Neural progenitor cell (in vitro differentiated cells): ENCODE data around the gene RFXAP. TPM values are rescaled to one million over a fixed set of nuclear protein-coding genes. Genes with fewer than 3 reads are reported as not detected.

ENCODE experiments used
- DNase-seq: peaks from one replicate; pipeline ENCODE4 v3.0.0-alpha.2; 2016; ENCODE audit warnings: low spot score
- H2AFZ ChIP-seq: fragments of 200-600 bp; sonication (generic); replicated peaks from 2 replicates; pipeline ENCODE4 v1.6.1; 2016; ENCODE audit warnings: antibody characterized with exemption
- H3F3A ChIP-seq: fragments of 200-600 bp; sonication (generic); 2 replicates; pipeline ENCODE4 v1.6.1; 2016; ENCODE audit warnings: antibody characterized with exemption, low read depth
- H3K27ac ChIP-seq: fragments of 200-600 bp; sonication (generic); 2 replicates; pipeline ENCODE4 v1.5.1; 2016; ENCODE audit warnings: mild to moderate bottlenecking
- H3K27me3 ChIP-seq: fragments of 200-600 bp; sonication (generic); 2 replicates; pipeline ENCODE4 v1.6.1; 2016; ENCODE audit warnings: mild to moderate bottlenecking, moderate library complexity
- H3K36me3 ChIP-seq: fragments of 200-600 bp; sonication (generic); 2 replicates; pipeline ENCODE4 v1.5.1; 2016
- H3K4me1 ChIP-seq: fragments of 200-600 bp; sonication (generic); 2 replicates; pipeline ENCODE4 v1.6.1; 2016; ENCODE audit warnings: mixed run types
- H3K4me2 ChIP-seq: fragments of 200-600 bp; sonication (generic); 2 replicates; pipeline ENCODE4 v1.6.1; 2016
- H3K4me3 ChIP-seq: fragments of 200-600 bp; sonication (generic); 2 replicates; pipeline ENCODE4 v1.5.1; 2016
- H3K79me2 ChIP-seq: fragments of 200-600 bp; sonication (generic); 2 replicates; pipeline ENCODE4 v1.6.1; 2016; ENCODE audit warnings: low read depth
- H3K9ac ChIP-seq: fragments of 200-600 bp; sonication (generic); 2 replicates; pipeline ENCODE4 v1.6.1; 2016
- H3K9me3 ChIP-seq: fragments of 200-600 bp; sonication (generic); 2 replicates; pipeline ENCODE4 v1.5.1; 2016; ENCODE audit warnings: low read depth
- H4K20me1 ChIP-seq: fragments of 200-600 bp; sonication (generic); 2 replicates; pipeline ENCODE4 v1.6.1; 2016; ENCODE audit warnings: low read depth
- H3K27ac Mint-ChIP-seq: 3 replicates; pipeline ENCODE4 v1.8.0; 2021; ENCODE audit warnings: mixed read lengths
- H3K27me3 Mint-ChIP-seq: 2 replicates; pipeline ENCODE4 v1.8.0; 2022; ENCODE audit warnings: low read depth, mild to moderate bottlenecking, inconsistent platforms, moderate library complexity, mixed read lengths; ENCODE audit not compliant: insufficient read depth
- H3K36me3 Mint-ChIP-seq: 3 replicates; pipeline ENCODE4 v1.8.0; 2021; ENCODE audit warnings: mixed read lengths
- H3K4me1 Mint-ChIP-seq: 3 replicates; pipeline ENCODE4 v1.8.0; 2021; ENCODE audit warnings: mixed read lengths
- H3K4me3 Mint-ChIP-seq: 3 replicates; pipeline ENCODE4 v1.8.0; 2021; ENCODE audit warnings: mild to moderate bottlenecking, moderate library complexity, mixed read lengths
- H3K9me3 Mint-ChIP-seq: 3 replicates; pipeline ENCODE4 v1.8.0; 2020; ENCODE audit warnings: mixed read lengths
- EZH2 ChIP-seq: fragments of 200-600 bp; sonication (generic); IDR thresholded peaks from 2 replicates; pipeline ENCODE4 v1.6.1; 2017; ENCODE audit warnings: antibody characterized with exemption, mild to moderate bottlenecking, moderate library complexity
- EZH2phosphoT487 ChIP-seq: fragments of 200-600 bp; sonication (generic); IDR thresholded peaks from 2 replicates; pipeline ENCODE4 v1.6.1; 2017; ENCODE audit warnings: antibody characterized with exemption
- total RNA-seq: library from RNA; depleted of rRNA; stranded (reverse); fragments of >200 nt; gene quantifications from 2 replicates; pipeline ENCODE4 v1.2.3, GENCODE V29; 2015; ENCODE audit warnings: low replicate concordance
- TF ChIP-seq, protein P1 (sequence below): fragments of 200-600 bp; sonication (generic); IDR thresholded peaks from 2 replicates; pipeline ENCODE4 v1.5.1; 2017; ENCODE audit warnings: antibody characterized with exemption, mild to moderate bottlenecking

RFXAP gene
- total RNA-seq, 1 donor from 2014 or later, result 10.4 TPM

DNA sequence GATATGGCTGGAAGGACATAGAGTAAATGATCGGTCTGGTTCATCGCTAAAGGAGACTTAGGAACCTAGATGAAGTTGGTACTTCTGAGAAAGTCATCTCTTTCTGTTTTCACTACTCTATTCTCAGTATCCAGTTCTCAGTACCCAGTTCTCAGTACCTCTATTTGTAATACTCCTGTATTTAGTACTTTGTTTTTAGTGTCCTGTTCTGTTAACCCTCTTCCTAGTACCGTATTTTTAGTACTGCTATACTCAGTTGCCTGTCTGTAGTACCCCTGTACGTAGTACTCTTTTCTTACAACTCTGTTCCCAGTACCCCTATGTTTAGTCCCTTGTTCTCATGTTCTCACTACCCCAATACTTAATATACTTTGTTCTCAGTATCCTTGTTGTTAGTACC is 1.2 kb downstream of the RFXAP start:
- peaks cover 4% of the 10 kb centered on the region for H3K36me3 Mint-ChIP-seq
- peaks cover 11% of the 10 kb centered on the region for H3K4me1 ChIP-seq
- peaks cover 34% of the 10 kb centered on the region for H3K4me1 Mint-ChIP-seq
- peaks cover 7% of the 10 kb centered on the region for H3F3A ChIP-seq
- no peaks in the 10 kb centered on the region for H3K9me3 Mint-ChIP-seq
- H4K20me1 ChIP-seq, result peaks cover 13% of the 10 kb centered on the region
- TF ChIP-seq EZH2phosphoT487 (no peak), EZH2 (no peak)
- TF ChIP-seq, protein P1, sequence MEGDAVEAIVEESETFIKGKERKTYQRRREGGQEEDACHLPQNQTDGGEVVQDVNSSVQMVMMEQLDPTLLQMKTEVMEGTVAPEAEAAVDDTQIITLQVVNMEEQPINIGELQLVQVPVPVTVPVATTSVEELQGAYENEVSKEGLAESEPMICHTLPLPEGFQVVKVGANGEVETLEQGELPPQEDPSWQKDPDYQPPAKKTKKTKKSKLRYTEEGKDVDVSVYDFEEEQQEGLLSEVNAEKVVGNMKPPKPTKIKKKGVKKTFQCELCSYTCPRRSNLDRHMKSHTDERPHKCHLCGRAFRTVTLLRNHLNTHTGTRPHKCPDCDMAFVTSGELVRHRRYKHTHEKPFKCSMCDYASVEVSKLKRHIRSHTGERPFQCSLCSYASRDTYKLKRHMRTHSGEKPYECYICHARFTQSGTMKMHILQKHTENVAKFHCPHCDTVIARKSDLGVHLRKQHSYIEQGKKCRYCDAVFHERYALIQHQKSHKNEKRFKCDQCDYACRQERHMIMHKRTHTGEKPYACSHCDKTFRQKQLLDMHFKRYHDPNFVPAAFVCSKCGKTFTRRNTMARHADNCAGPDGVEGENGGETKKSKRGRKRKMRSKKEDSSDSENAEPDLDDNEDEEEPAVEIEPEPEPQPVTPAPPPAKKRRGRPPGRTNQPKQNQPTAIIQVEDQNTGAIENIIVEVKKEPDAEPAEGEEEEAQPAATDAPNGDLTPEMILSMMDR, result no peak
- H3K27ac ChIP-seq, result no peak overlapping the region
- no peaks in the 10 kb centered on the region for H3K36me3 ChIP-seq
- H3K4me3 Mint-ChIP-seq, result peak overlapping the region; percentile 95
- no peak overlapping the region for H2AFZ ChIP-seq
- peaks cover 2% of the 10 kb centered on the region for H3K27me3 Mint-ChIP-seq
- H3K79me2 ChIP-seq, result peaks cover 56% of the 10 kb centered on the region
- H3K27ac Mint-ChIP-seq, result no peak overlapping the region
- no peaks in the 10 kb centered on the region for H3K9me3 ChIP-seq
- no peaks in the 10 kb centered on the region for H3K27me3 ChIP-seq
- H3K9ac ChIP-seq, result no peak overlapping the region
- peak overlapping the region; percentile 83 for H3K4me2 ChIP-seq
- H3K4me3 ChIP-seq, result peak overlapping the region; percentile 65
- DNase-seq, result no peak

DNA sequence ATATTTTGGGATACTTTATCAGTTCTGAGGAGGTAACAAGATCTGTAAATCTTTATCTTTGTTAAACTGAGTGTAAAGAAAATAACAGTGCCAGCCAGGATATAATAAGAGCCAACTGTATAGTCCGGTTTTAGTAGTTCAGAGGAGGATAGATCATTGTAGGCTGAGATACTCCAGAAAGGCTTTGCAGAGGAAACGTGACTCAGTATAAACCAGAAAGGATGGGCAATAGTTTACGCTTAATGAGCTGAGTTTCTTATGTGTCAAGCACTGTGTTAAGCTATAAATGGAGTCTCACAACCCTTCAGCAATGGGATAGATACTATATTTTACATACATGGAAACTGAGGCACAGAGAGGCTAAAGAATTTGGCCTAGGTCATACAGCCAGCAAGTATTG is 3.8 kb downstream of the RFXAP start:
- Mint-ChIP-seq H3K4me3 (no peak overlapping the region), H3K36me3 (peaks cover 4% of the 10 kb centered on the region), H3K27me3 (no peaks in the 10 kb centered on the region), H3K27ac (no peak overlapping the region), H3K4me1 (peaks cover 34% of the 10 kb centered on the region), H3K9me3 (no peaks in the 10 kb centered on the region)
- peaks cover 7% of the 10 kb centered on the region for H3F3A ChIP-seq
- H3K36me3 ChIP-seq, result no peaks in the 10 kb centered on the region
- H3K27ac ChIP-seq, result no peak overlapping the region
- TF ChIP-seq, protein P1, result no peak
- TF ChIP-seq EZH2 (no peak), EZH2phosphoT487 (no peak)
- H4K20me1 ChIP-seq, result peaks cover 13% of the 10 kb centered on the region
- DNase-seq, result no peak
- H3K4me3 ChIP-seq, result no peak overlapping the region
- no peak overlapping the region for H2AFZ ChIP-seq
- H3K4me1 ChIP-seq, result peaks cover 11% of the 10 kb centered on the region
- no peak overlapping the region for H3K9ac ChIP-seq
- H3K79me2 ChIP-seq, result peaks cover 59% of the 10 kb centered on the region
- H3K27me3 ChIP-seq, result no peaks in the 10 kb centered on the region
- H3K9me3 ChIP-seq, result no peaks in the 10 kb centered on the region
- H3K4me2 ChIP-seq, result no peak overlapping the region

DNA sequence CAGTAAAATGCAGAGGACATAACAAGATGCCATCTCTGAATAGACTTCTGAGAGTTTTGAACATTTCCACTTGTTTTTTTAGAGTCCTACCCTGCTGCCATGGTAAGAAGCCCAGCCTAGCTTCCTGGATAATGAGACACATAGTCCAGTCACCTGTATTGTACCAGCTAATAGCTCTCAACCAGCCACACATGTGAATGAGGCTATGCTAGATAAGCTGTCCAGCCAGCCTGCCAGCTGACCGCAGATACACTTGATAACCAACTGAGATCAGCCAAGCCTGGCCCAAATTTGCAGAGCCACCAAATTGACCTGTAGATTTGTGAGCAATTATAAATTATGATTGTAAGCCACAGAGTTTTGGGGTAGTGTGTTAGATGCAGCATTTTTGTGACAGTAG is 10.7 kb downstream of the RFXAP start:
- H3K79me2 ChIP-seq, result peaks cover 8% of the 10 kb centered on the region
- H3K4me1 Mint-ChIP-seq, result peaks cover 5% of the 10 kb centered on the region
- no peaks in the 10 kb centered on the region for H3K9me3 ChIP-seq
- no peak overlapping the region for H2AFZ ChIP-seq
- no peaks in the 10 kb centered on the region for H3F3A ChIP-seq
- no peak overlapping the region for H3K4me3 Mint-ChIP-seq
- peaks cover 13% of the 10 kb centered on the region for H3K36me3 Mint-ChIP-seq
- no peak overlapping the region for H3K4me3 ChIP-seq
- TF ChIP-seq EZH2phosphoT487 (no peak), EZH2 (no peak)
- TF ChIP-seq, protein P1, result no peak
- peaks cover 2% of the 10 kb centered on the region for H3K27me3 Mint-ChIP-seq
- no peak overlapping the region for H3K27ac Mint-ChIP-seq
- no peak overlapping the region for H3K27ac ChIP-seq
- H3K4me1 ChIP-seq, result no peaks in the 10 kb centered on the region
- no peak for DNase-seq
- no peak overlapping the region for H3K9ac ChIP-seq
- no peaks in the 10 kb centered on the region for H3K9me3 Mint-ChIP-seq
- H4K20me1 ChIP-seq, result no peaks in the 10 kb centered on the region
- H3K27me3 ChIP-seq, result no peaks in the 10 kb centered on the region
- H3K36me3 ChIP-seq, result no peaks in the 10 kb centered on the region
- H3K4me2 ChIP-seq, result no peak overlapping the region
